Dedifferentiated amniotic fluid mesenchymal stem cell (primary cell): ENCODE measurements around the gene RNF34.

Source experiments
- DNase-seq: peaks from one replicate; pipeline ENCODE4 v3.0.0-alpha.2; 2016; ENCODE audit errors: extremely low spot score

Gene RNF34

GRCh38 chr12:121466794-121467637 lies 67.1 kb downstream of the RNF34 start:
- DNase-seq, result peak; percentile 57

GRCh38 chr12:121467638-121468498 lies 68.0 kb downstream of the RNF34 start:
- DNase-seq, result no peak

- no peak for DNase-seq
Observed at GRCh38 chr12:121468499-121468801, 68.5 kb downstream of the RNF34 start.

GRCh38 chr12:121470751-121471150 lies 70.8 kb downstream of the RNF34 start:
- no peak for DNase-seq

GRCh38 chr12:121472150-121472905 lies 72.4 kb downstream of the RNF34 start:
- no peak for DNase-seq
